ENCODE measurements around the gene FRMD1. TPM values are rescaled to one million over a fixed set of nuclear protein-coding genes. Genes with fewer than 3 reads are reported as not detected.

Gene FRMD1
- total RNA-seq, 1 donor from 2014 or later = not detected

- peak; percentile 24 to 78 for DNase-seq (ENCODE audit: low read depth in 2 of 2)
Measured at GRCh38 chr6:168007592-168008338, 71.2 kb downstream of the FRMD1 start.

GRCh38 chr6:168005796-168006195, 73.2 kb downstream of the FRMD1 start:
- DNase-seq (ENCODE audit: low read depth in 2 of 2) = no peak

GRCh38 chr6:168004945-168005344, 74.1 kb downstream of the FRMD1 start:
- DNase-seq (ENCODE audit: low read depth in 2 of 2) = no peak

GRCh38 chr6:168004023-168004422, 75.0 kb downstream of the FRMD1 start:
- no peak for DNase-seq (ENCODE audit: low read depth in 2 of 2)

Other genes with a start within 250 kb of the FRMD1 start
- gene KIF25, start 81.5 kb downstream of the FRMD1 start, total RNA-seq = under 0.01 TPM in 1 of 2 replicates, not detected in the other
- not detected in 2 replicates for gene DACT2, start 240.6 kb upstream of the FRMD1 start, total RNA-seq

Measured in dermis microvascular lymphatic vessel endothelial cell (primary cell).